ENCODE measurements around the gene MYH13.

GRCh38 chr17:10398352-10398751 is 25.5 kb upstream of the MYH13 start:
- TF ChIP-seq EP300 (IDR thresholded peaks at IDR 0.05) = no peak
- no peak for TF ChIP-seq CTCF (IDR thresholded peaks at IDR 0.05)
